ENCODE data around the gene SPPL2B. TPM values are rescaled to one million over a fixed set of nuclear protein-coding genes. Genes with fewer than 3 reads are reported as not detected.

SPPL2B gene
- total and polyA plus RNA-seq, 2 experiments from 2014 or later, result 23.5 to 51.0 TPM

DNA sequence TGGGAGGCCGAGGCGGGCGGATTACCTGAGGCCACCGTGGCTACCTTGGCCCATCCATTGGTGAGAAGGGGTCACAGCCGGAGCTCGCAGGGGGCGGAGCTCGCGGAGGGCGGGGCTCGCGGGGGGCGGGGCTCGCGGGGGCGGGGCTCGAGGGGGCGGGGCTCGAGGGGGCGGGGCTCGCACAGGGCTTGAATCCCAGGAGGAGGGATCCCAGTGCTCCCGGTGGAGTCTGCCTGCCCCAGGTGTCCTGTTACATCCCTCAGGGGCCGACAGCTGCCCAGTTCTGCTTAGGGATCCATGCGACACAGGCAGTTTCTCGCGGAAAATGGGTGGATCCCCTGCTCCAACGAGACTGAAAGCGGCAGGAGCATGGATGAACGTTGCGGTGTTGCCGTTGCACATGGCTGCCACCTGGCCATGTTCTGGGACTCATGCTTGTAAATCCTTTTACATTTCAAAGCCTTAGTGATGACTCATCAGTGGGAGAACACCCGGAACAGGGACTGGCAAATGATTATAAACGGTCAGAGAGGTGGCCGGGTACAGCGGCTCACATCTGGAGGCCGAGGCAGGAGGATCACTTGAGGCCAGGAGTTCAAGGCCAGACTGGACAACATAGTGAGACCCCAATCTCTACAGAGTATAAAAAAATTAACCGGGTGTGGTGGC lies 56.7 kb downstream of the SPPL2B start:
- Mint-ChIP-seq H3K36me3 (ENCODE audit: low read depth) (no peaks in the 10 kb centered on the region), H3K4me1 (peaks cover 3% of the 10 kb centered on the region; the same call in 1 of the 3 replicates), H3K9me3 (peaks cover 15% of the 10 kb centered on the region; the same call in 2 of the 3 replicates), H3K27me3 (ENCODE audit: insufficient read depth, low read depth, poor library complexity) (peaks cover 8% of the 10 kb centered on the region), H3K4me3 (no peak overlapping the region), H3K27ac (peak overlapping the region; percentile 74; the same call in 1 of the 2 replicates)
- no peaks in the 10 kb centered on the region for H3K79me2 ChIP-seq (replicated peaks; ENCODE audit: insufficient read depth)
- no peak for TF ChIP-seq EZH2 (IDR thresholded peaks at IDR 0.05; ENCODE audit: low read depth, unreplicated experiment)
- TF ChIP-seq CREB1 (CRISPR knock-in tag; IDR thresholded peaks at IDR 0.05; ENCODE audit: low read depth), result no peak
- TF ChIP-seq, protein P1, sequence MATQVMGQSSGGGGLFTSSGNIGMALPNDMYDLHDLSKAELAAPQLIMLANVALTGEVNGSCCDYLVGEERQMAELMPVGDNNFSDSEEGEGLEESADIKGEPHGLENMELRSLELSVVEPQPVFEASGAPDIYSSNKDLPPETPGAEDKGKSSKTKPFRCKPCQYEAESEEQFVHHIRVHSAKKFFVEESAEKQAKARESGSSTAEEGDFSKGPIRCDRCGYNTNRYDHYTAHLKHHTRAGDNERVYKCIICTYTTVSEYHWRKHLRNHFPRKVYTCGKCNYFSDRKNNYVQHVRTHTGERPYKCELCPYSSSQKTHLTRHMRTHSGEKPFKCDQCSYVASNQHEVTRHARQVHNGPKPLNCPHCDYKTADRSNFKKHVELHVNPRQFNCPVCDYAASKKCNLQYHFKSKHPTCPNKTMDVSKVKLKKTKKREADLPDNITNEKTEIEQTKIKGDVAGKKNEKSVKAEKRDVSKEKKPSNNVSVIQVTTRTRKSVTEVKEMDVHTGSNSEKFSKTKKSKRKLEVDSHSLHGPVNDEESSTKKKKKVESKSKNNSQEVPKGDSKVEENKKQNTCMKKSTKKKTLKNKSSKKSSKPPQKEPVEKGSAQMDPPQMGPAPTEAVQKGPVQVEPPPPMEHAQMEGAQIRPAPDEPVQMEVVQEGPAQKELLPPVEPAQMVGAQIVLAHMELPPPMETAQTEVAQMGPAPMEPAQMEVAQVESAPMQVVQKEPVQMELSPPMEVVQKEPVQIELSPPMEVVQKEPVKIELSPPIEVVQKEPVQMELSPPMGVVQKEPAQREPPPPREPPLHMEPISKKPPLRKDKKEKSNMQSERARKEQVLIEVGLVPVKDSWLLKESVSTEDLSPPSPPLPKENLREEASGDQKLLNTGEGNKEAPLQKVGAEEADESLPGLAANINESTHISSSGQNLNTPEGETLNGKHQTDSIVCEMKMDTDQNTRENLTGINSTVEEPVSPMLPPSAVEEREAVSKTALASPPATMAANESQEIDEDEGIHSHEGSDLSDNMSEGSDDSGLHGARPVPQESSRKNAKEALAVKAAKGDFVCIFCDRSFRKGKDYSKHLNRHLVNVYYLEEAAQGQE (IDR thresholded peaks at IDR 0.05; ENCODE audit: unreplicated experiment), result no peak
- TF ChIP-seq JUNB (IDR thresholded peaks at IDR 0.05; ENCODE audit: unreplicated experiment), result no peak
- no peak for TF ChIP-seq STAT1 (IDR thresholded peaks at IDR 0.05; ENCODE audit: unreplicated experiment)
- no peak for TF ChIP-seq ZNF331 (CRISPR knock-in tag; IDR thresholded peaks at IDR 0.05; ENCODE audit: low read depth)
- TF ChIP-seq, protein P2, sequence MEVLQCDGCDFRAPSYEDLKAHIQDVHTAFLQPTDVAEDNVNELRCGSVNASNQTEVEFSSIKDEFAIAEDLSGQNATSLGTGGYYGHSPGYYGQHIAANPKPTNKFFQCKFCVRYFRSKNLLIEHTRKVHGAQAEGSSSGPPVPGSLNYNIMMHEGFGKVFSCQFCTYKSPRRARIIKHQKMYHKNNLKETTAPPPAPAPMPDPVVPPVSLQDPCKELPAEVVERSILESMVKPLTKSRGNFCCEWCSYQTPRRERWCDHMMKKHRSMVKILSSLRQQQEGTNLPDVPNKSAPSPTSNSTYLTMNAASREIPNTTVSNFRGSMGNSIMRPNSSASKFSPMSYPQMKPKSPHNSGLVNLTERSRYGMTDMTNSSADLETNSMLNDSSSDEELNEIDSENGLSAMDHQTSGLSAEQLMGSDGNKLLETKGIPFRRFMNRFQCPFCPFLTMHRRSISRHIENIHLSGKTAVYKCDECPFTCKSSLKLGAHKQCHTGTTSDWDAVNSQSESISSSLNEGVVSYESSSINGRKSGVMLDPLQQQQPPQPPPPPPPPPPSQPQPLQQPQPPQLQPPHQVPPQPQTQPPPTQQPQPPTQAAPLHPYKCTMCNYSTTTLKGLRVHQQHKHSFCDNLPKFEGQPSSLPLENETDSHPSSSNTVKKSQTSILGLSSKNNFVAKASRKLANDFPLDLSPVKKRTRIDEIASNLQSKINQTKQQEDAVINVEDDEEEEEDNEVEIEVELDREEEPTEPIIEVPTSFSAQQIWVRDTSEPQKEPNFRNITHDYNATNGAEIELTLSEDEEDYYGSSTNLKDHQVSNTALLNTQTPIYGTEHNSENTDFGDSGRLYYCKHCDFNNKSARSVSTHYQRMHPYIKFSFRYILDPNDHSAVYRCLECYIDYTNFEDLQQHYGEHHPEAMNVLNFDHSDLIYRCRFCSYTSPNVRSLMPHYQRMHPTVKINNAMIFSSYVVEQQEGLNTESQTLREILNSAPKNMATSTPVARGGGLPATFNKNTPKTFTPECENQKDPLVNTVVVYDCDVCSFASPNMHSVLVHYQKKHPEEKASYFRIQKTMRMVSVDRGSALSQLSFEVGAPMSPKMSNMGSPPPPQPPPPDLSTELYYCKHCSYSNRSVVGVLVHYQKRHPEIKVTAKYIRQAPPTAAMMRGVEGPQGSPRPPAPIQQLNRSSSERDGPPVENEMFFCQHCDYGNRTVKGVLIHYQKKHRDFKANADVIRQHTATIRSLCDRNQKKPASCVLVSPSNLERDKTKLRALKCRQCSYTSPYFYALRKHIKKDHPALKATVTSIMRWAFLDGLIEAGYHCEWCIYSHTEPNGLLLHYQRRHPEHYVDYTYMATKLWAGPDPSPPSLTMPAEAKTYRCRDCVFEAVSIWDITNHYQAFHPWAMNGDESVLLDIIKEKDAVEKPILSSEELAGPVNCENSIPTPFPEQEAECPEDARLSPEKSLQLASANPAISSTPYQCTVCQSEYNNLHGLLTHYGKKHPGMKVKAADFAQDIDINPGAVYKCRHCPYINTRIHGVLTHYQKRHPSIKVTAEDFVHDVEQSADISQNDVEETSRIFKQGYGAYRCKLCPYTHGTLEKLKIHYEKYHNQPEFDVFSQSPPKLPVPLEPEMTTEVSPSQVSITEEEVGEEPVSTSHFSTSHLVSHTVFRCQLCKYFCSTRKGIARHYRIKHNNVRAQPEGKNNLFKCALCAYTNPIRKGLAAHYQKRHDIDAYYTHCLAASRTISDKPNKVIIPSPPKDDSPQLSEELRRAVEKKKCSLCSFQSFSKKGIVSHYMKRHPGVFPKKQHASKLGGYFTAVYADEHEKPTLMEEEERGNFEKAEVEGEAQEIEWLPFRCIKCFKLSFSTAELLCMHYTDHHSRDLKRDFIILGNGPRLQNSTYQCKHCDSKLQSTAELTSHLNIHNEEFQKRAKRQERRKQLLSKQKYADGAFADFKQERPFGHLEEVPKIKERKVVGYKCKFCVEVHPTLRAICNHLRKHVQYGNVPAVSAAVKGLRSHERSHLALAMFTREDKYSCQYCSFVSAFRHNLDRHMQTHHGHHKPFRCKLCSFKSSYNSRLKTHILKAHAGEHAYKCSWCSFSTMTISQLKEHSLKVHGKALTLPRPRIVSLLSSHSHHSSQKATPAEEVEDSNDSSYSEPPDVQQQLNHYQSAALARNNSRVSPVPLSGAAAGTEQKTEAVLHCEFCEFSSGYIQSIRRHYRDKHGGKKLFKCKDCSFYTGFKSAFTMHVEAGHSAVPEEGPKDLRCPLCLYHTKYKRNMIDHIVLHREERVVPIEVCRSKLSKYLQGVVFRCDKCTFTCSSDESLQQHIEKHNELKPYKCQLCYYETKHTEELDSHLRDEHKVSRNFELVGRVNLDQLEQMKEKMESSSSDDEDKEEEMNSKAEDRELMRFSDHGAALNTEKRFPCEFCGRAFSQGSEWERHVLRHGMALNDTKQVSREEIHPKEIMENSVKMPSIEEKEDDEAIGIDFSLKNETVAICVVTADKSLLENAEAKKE (CRISPR knock-in tag; IDR thresholded peaks at IDR 0.05), result no peak
- TF ChIP-seq, protein P3, sequence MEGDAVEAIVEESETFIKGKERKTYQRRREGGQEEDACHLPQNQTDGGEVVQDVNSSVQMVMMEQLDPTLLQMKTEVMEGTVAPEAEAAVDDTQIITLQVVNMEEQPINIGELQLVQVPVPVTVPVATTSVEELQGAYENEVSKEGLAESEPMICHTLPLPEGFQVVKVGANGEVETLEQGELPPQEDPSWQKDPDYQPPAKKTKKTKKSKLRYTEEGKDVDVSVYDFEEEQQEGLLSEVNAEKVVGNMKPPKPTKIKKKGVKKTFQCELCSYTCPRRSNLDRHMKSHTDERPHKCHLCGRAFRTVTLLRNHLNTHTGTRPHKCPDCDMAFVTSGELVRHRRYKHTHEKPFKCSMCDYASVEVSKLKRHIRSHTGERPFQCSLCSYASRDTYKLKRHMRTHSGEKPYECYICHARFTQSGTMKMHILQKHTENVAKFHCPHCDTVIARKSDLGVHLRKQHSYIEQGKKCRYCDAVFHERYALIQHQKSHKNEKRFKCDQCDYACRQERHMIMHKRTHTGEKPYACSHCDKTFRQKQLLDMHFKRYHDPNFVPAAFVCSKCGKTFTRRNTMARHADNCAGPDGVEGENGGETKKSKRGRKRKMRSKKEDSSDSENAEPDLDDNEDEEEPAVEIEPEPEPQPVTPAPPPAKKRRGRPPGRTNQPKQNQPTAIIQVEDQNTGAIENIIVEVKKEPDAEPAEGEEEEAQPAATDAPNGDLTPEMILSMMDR (conservative IDR thresholded peaks at IDR 0.05; ENCODE audit: low read depth in 2 of 2), result no peak
- TF ChIP-seq POLR2AphosphoS5 (IDR thresholded peaks at IDR 0.05; ENCODE audit: low read depth), result no peak
- no peak for TF ChIP-seq NANOG (IDR thresholded peaks at IDR 0.05; ENCODE audit: borderline replicate concordance)
- H3K36me3 ChIP-seq (ENCODE audit: insufficient read depth), result no peaks in the 10 kb centered on the region
- H3K4me3 ChIP-seq, result 0 out of 2 replicates have a peak overlapping the region, but pooled peaks have one; percentile 20
- H3K27me3 ChIP-seq (ENCODE audit: insufficient read depth), result no peaks in the 10 kb centered on the region
- H2AFZ ChIP-seq, result no peak overlapping the region
- H3K4me1 ChIP-seq (ENCODE audit: insufficient read depth), result no peaks in the 10 kb centered on the region
- DNase-seq (ENCODE audit: low spot score) (peak; percentile 91), ATAC-seq (peak; percentile 97)
- H3K27ac ChIP-seq (ENCODE audit: low read depth), result no peak overlapping the region
- H3F3A ChIP-seq (replicated peaks; ENCODE audit: low read depth), result no peaks in the 10 kb centered on the region
- H3K9me2 ChIP-seq (ENCODE audit: insufficient read depth), result no peaks in the 10 kb centered on the region
- peak overlapping the region; percentile 51; the same call in 1 of the 2 replicates for H3K4me2 ChIP-seq
- no peaks in the 10 kb centered on the region for H4K20me1 ChIP-seq (replicated peaks; ENCODE audit: insufficient read depth)
